Islet precursor cell (in vitro differentiated cells): ENCODE measurements around the gene CDC37.

ENCODE experiments used
- DNase-seq: peaks from one replicate; pipeline ENCODE4 v3.0.0-alpha.2; 2018

The CDC37 gene

GRCh38 chr19:10352764-10353671 lies 50.3 kb downstream of the CDC37 start:
- peak; percentile 97 for DNase-seq

GRCh38 chr19:10346509-10346908 lies 56.8 kb downstream of the CDC37 start:
- no peak for DNase-seq

DNA sequence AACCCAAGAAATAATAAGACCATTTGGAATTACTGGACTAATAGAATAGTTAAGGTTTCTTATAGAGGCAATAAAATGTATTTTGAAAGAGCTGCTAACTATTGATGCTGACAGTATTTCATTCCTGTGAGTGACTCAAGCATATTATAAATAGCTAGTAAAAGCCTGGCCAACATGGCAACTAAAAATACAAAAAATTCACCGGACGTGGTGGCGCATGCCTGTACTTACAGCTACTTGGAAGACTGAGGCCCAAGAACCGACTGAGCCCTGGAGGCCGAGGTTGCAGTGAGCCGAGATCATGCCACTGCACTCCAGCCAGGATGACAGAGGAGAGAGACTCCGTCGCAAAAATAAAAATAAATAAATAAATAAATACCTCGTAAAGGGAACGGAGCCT lies 58.6 kb downstream of the CDC37 start:
- DNase-seq, result no peak

DNA sequence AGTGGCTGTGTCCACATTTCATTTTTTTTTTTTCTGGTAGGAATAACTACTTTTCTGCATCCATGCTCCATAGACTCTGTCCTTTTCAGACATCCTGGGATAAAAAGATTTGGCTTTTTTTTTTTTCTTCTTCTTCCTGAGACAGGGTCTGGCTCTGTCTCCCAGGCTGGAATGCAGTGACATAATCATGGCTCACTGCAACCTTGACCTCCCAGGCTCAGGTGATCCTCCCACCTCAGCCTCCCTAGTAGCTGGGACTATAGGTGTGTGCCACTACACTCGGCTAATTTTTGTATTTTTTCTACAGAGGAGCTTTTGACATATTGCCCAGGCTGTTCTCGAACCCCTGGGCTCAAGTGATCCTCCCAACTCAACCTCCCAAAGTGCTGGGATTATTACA lies 59.8 kb downstream of the CDC37 start:
- DNase-seq, result no peak
